Activated CD4-positive, alpha-beta T cell treated with anti-CD3 and anti-CD28 coated beads for 48 hours (primary cell): Measurements from ENCODE around the gene C16orf86.
A peak's percentile ranks its signal among the peaks of the same experiment; 100 is the strongest.

ENCODE experiments used
- DNase-seq: peaks from one replicate; pipeline ENCODE4 v3.0.0-alpha.2; 2020

Gene C16orf86

GRCh38 chr16:67699265-67699664, 32.7 kb downstream of the C16orf86 start:
- no peak for DNase-seq

- DNase-seq, result no peak
Measured at GRCh38 chr16:67701420-67701819, 34.8 kb downstream of the C16orf86 start.

- DNase-seq, result no peak
Measured at GRCh38 chr16:67702130-67702529, 35.5 kb downstream of the C16orf86 start.

- DNase-seq, result peak; percentile 9
Measured at GRCh38 chr16:67703626-67704025, 37.0 kb downstream of the C16orf86 start.

GRCh38 chr16:67704110-67704509, 37.5 kb downstream of the C16orf86 start:
- DNase-seq, result no peak

- no peak for DNase-seq
Measured at GRCh38 chr16:67707210-67707609, 40.6 kb downstream of the C16orf86 start.

- DNase-seq, result no peak
Measured at GRCh38 chr16:67707790-67708189, 41.2 kb downstream of the C16orf86 start.

- DNase-seq, result no peak
Measured at GRCh38 chr16:67708368-67708771, 41.8 kb downstream of the C16orf86 start.

GRCh38 chr16:67709050-67709449, 42.4 kb downstream of the C16orf86 start:
- DNase-seq, result no peak

- no peak for DNase-seq
Measured at GRCh38 chr16:67710607-67711006, 44.0 kb downstream of the C16orf86 start.

GRCh38 chr16:67713647-67714273, 47.1 kb downstream of the C16orf86 start:
- no peak for DNase-seq

GRCh38 chr16:67714522-67714921, 47.9 kb downstream of the C16orf86 start:
- DNase-seq, result no peak

GRCh38 chr16:67716097-67716496, 49.5 kb downstream of the C16orf86 start:
- no peak for DNase-seq
